Endodermal cell (in vitro differentiated cells): ENCODE data around the gene MREG. TPM values are rescaled to one million over a fixed set of nuclear protein-coding genes. Genes with fewer than 3 reads are reported as not detected.

Source experiments
- DNase-seq: peaks from one replicate; pipeline ENCODE4 v3.0.0-alpha.2; 2017
- H3K27ac ChIP-seq: 2 replicates; pipeline ENCODE4 v1.5.1; 2013; ENCODE audit warnings: mild to moderate bottlenecking, low read depth, low read length, moderate library complexity
- H3K27me3 ChIP-seq: 2 replicates; pipeline ENCODE4 v1.6.1; 2013; ENCODE audit warnings: mild to moderate bottlenecking, low read length, moderate library complexity; ENCODE audit not compliant: insufficient read depth, control insufficient read depth, poor library complexity, severe bottlenecking
- H3K36me3 ChIP-seq: 2 replicates; pipeline ENCODE4 v1.7.0; 2013; ENCODE audit warnings: mild to moderate bottlenecking, low read length, moderate library complexity; ENCODE audit not compliant: control insufficient read depth, insufficient read depth
- H3K4me1 ChIP-seq: one replicate; pipeline ENCODE4 v1.7.0; 2013; ENCODE audit warnings: low read length; ENCODE audit not compliant: control insufficient read depth, insufficient read depth
- H3K4me3 ChIP-seq: 2 replicates; pipeline ENCODE4 v1.5.1; 2013; ENCODE audit warnings: mild to moderate bottlenecking, low read length, moderate library complexity
- H3K9ac ChIP-seq: 2 replicates; pipeline ENCODE4 v1.6.1; 2013; ENCODE audit warnings: mild to moderate bottlenecking, low read length, moderate library complexity; ENCODE audit not compliant: poor library complexity, severe bottlenecking; ENCODE audit errors: extremely low read depth
- H3K9me3 ChIP-seq: 2 replicates; pipeline ENCODE4 v1.6.1; 2013; ENCODE audit warnings: mild to moderate bottlenecking, low read length, moderate library complexity; ENCODE audit not compliant: control insufficient read depth
- H3K27ac Mint-ChIP-seq: 2 replicates; pipeline ENCODE4 v1.8.0; 2020; ENCODE audit warnings: mixed read lengths
- H3K27me3 Mint-ChIP-seq: 2 replicates; pipeline ENCODE4 v1.8.0; 2021; ENCODE audit warnings: mild to moderate bottlenecking, mixed read lengths; ENCODE audit not compliant: insufficient read depth
- H3K36me3 Mint-ChIP-seq: 2 replicates; pipeline ENCODE4 v1.8.0; 2020; ENCODE audit warnings: low read depth, mixed read lengths
- H3K4me1 Mint-ChIP-seq: 2 replicates; pipeline ENCODE4 v1.8.0; 2020; ENCODE audit warnings: mixed read lengths
- H3K4me3 Mint-ChIP-seq: 2 replicates; pipeline ENCODE4 v1.8.0; 2020; ENCODE audit warnings: mild to moderate bottlenecking, moderate library complexity, mixed read lengths
- H3K9me3 Mint-ChIP-seq: 2 replicates; pipeline ENCODE4 v1.8.0; 2020; ENCODE audit warnings: mild to moderate bottlenecking, mixed read lengths
- WGBS, 2 experiments: methylation state at CpG; one replicate each; pipeline versions ENCODE4 v1.1.5 to v1.1.7; 2013; ENCODE audit warnings: missing lambda C conversion rate in 2 of 2, mixed read lengths in 1 of 2; ENCODE audit not compliant: insufficient coverage in 1 of 2, insufficient read length in 1 of 2; 5-methylcytosine and 5-hydroxymethylcytosine counted together
- total RNA-seq, 2 donors: library from RNA; stranded (reverse); fragmentation: NEBNext Ultra II Directional in 1 of 2; extraction: Animal tissue kit (Norgen Biotek cat#: 25700) in 1 of 2; gene quantifications; 2 replicates in 1 of 2; 3 replicates in 1 of 2; pipeline ENCODE4 v1.2.1, GENCODE V29; 2021
- TF ChIP-seq, protein P1 (sequence below): fragments of 200-600 bp; sonication (generic); conservative IDR thresholded peaks from 2 replicates; pipeline ENCODE4 v1.5.0; 2021; ENCODE audit warnings: antibody characterized with exemption, mild to moderate bottlenecking

MREG gene
- total RNA-seq, 2 donors from 2014 or later, result 13.0 to 17.8 TPM

DNA sequence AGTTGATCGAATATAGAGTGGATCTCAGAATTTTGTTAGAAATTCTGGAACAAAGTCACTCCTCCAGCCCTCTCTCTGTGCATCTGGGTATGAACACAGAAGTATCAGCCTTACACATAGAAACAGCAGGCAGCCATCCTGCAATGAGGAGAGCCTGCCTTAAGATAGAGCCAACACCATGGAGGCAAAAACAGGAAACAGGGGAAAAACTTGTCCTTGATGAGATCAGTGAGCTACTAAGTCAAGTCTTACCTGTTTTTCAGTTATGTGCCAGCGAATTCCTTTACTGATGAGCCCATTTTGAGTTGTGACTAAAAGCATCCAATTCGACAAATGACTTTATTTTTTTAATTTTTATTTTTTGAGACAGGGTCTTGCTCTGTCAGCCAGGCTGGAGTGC is 26.6 kb upstream of the MREG start:
- WGBS, 2 experiments, result 92 to 94% methylated on average over 3 of the region's 3 CpGs
- H3K9ac ChIP-seq, result no peak overlapping the region

GRCh38 chr2:216034065-216034464 is 20.7 kb upstream of the MREG start:
- WGBS, 2 experiments, result 75 to 78% methylated on average over 1 of the region's 1 CpG
- no peak overlapping the region for H3K27ac Mint-ChIP-seq
- no peak overlapping the region for H3K9ac ChIP-seq
- H3K4me1 Mint-ChIP-seq, result peaks cover under 1% of the 10 kb centered on the region
- TF ChIP-seq, protein P1, sequence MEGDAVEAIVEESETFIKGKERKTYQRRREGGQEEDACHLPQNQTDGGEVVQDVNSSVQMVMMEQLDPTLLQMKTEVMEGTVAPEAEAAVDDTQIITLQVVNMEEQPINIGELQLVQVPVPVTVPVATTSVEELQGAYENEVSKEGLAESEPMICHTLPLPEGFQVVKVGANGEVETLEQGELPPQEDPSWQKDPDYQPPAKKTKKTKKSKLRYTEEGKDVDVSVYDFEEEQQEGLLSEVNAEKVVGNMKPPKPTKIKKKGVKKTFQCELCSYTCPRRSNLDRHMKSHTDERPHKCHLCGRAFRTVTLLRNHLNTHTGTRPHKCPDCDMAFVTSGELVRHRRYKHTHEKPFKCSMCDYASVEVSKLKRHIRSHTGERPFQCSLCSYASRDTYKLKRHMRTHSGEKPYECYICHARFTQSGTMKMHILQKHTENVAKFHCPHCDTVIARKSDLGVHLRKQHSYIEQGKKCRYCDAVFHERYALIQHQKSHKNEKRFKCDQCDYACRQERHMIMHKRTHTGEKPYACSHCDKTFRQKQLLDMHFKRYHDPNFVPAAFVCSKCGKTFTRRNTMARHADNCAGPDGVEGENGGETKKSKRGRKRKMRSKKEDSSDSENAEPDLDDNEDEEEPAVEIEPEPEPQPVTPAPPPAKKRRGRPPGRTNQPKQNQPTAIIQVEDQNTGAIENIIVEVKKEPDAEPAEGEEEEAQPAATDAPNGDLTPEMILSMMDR, result peak; percentile 94
- peaks cover 8% of the 10 kb centered on the region for H3K36me3 Mint-ChIP-seq
- no peaks in the 10 kb centered on the region for H3K9me3 ChIP-seq
- peak; percentile 95 for DNase-seq
- H3K9me3 Mint-ChIP-seq, result no peaks in the 10 kb centered on the region
- no peaks in the 10 kb centered on the region for H3K27me3 ChIP-seq
- H3K27ac ChIP-seq, result no peak overlapping the region
- H3K4me1 ChIP-seq, result no peaks in the 10 kb centered on the region
- peaks cover 6% of the 10 kb centered on the region for H3K36me3 ChIP-seq
- no peaks in the 10 kb centered on the region for H3K27me3 Mint-ChIP-seq
- no peak overlapping the region for H3K4me3 ChIP-seq
- no peak overlapping the region for H3K4me3 Mint-ChIP-seq

More for the DNA sequence above, 26.6 kb upstream of the MREG start:
- TF ChIP-seq, protein P1, result no peak
- H3K36me3 ChIP-seq, result peaks cover 21% of the 10 kb centered on the region
- Mint-ChIP-seq H3K27ac (no peak overlapping the region), H3K4me1 (peaks cover 10% of the 10 kb centered on the region), H3K9me3 (no peaks in the 10 kb centered on the region), H3K36me3 (peaks cover 11% of the 10 kb centered on the region), H3K4me3 (no peak overlapping the region), H3K27me3 (no peaks in the 10 kb centered on the region)
- H3K4me3 ChIP-seq, result no peak overlapping the region
- H3K4me1 ChIP-seq, result peaks cover 5% of the 10 kb centered on the region
- H3K27ac ChIP-seq, result no peak overlapping the region
- DNase-seq, result no peak
- H3K27me3 ChIP-seq, result no peaks in the 10 kb centered on the region
- no peaks in the 10 kb centered on the region for H3K9me3 ChIP-seq

DNA sequence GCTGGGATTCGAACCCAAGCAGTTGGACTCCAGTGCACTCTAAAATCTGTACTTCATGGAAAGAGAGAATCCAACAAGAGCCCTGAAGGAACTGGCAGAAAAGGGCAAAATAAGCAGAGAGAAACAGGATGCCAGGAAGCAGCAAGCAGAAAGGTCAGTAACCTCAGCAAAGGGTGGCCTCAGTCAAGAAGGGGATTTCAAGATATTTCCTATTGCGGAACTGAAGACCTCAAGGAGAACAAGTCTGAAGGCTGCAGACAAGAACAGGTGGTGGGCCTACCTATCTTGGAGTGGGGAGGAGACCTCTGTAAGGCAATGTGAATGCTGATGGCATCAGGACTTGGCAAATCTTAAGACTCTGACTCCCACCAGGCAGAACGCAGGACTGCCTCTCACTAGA is 20.1 kb upstream of the MREG start:
- Histone ChIP-seq H3K27me3 (no peaks in the 10 kb centered on the region), H3K9me3 (no peaks in the 10 kb centered on the region), H3K4me1 (no peaks in the 10 kb centered on the region), H3K27ac (no peak overlapping the region), H3K9ac (no peak overlapping the region), H3K4me3 (no peak overlapping the region), H3K36me3 (peaks cover 6% of the 10 kb centered on the region)
- WGBS, 2 experiments, result 93 to 96% methylated on average over 3 of the region's 3 CpGs
- Mint-ChIP-seq H3K9me3 (no peaks in the 10 kb centered on the region), H3K4me3 (no peak overlapping the region), H3K27me3 (no peaks in the 10 kb centered on the region), H3K27ac (no peak overlapping the region), H3K4me1 (no peaks in the 10 kb centered on the region), H3K36me3 (peaks cover 8% of the 10 kb centered on the region)
- no peak for DNase-seq
- TF ChIP-seq, protein P1, result no peak
